Astrocyte (in vitro differentiated cells and primary cell): ENCODE data around the gene CRIM1. TPM values are rescaled to one million over a fixed set of nuclear protein-coding genes. Genes with fewer than 3 reads are reported as not detected.

Source experiments
- DNase-seq: peaks from one replicate; pipeline ENCODE4 v3.0.0-alpha.2; 2010; ENCODE audit warnings: low read depth
- FAIRE-seq: peaks from 2 replicates; lab custom pipeline; 2011; peaks lifted over from hg19 to GRCh38; lab: Jason Lieb, UNC
- H2AFZ ChIP-seq: 2 replicates; pipeline ENCODE4 v1.6.0; 2012; ENCODE audit warnings: low read depth, low read length, inconsistent platforms
- H3K27ac ChIP-seq: 2 replicates; pipeline ENCODE4 v1.5.1; 2011; ENCODE audit warnings: low read depth, low read length, inconsistent platforms
- H3K27me3 ChIP-seq: 2 replicates; pipeline ENCODE4 v1.6.0; 2011; ENCODE audit warnings: low read length, inconsistent platforms; ENCODE audit not compliant: insufficient read depth
- H3K36me3 ChIP-seq: 2 replicates; pipeline ENCODE4 v1.5.1; 2011; ENCODE audit warnings: low read length, inconsistent platforms; ENCODE audit not compliant: insufficient read depth
- H3K4me1 ChIP-seq: 2 replicates; pipeline ENCODE4 v1.5.1; 2011; ENCODE audit warnings: low read length, inconsistent platforms; ENCODE audit not compliant: insufficient read depth
- H3K4me2 ChIP-seq: 2 replicates; pipeline ENCODE4 v1.6.0; 2012; ENCODE audit warnings: low read length, inconsistent platforms
- H3K4me3 ChIP-seq: 2 replicates; pipeline ENCODE4 v1.5.1; 2011; ENCODE audit warnings: low read depth, mild to moderate bottlenecking, low read length, inconsistent platforms; ENCODE audit not compliant: insufficient read depth
- H3K79me2 ChIP-seq: 2 replicates; pipeline ENCODE4 v1.6.0; 2012; ENCODE audit warnings: mild to moderate bottlenecking, low read length, inconsistent platforms; ENCODE audit not compliant: insufficient read depth
- H3K9ac ChIP-seq: 2 replicates; pipeline ENCODE4 v1.6.0; 2012; ENCODE audit warnings: mild to moderate bottlenecking, low read length, inconsistent platforms
- H3K9me3 ChIP-seq: 2 replicates; pipeline ENCODE4 v1.5.1; 2012; ENCODE audit warnings: low read depth, mild to moderate bottlenecking, low read length, inconsistent platforms; ENCODE audit not compliant: insufficient read depth
- H4K20me1 ChIP-seq: 2 replicates; pipeline ENCODE4 v1.6.0; 2012; ENCODE audit warnings: low read length, inconsistent platforms; ENCODE audit not compliant: insufficient read depth
- H3K27ac Mint-ChIP-seq: one replicate; pipeline ENCODE4 v1.8.0; 2021; ENCODE audit warnings: mild to moderate bottlenecking, mixed read lengths; ENCODE audit not compliant: unreplicated experiment
- H3K27me3 Mint-ChIP-seq: one replicate; pipeline ENCODE4 v1.8.0; 2021; ENCODE audit warnings: low read depth, mixed read lengths; ENCODE audit not compliant: unreplicated experiment
- H3K36me3 Mint-ChIP-seq: one replicate; pipeline ENCODE4 v1.8.0; 2021; ENCODE audit warnings: low read depth, mixed read lengths; ENCODE audit not compliant: unreplicated experiment
- H3K4me1 Mint-ChIP-seq: one replicate; pipeline ENCODE4 v1.8.0; 2021; ENCODE audit warnings: low read depth, mixed read lengths; ENCODE audit not compliant: unreplicated experiment
- H3K4me3 Mint-ChIP-seq: one replicate; pipeline ENCODE4 v1.8.0; 2021; ENCODE audit warnings: mild to moderate bottlenecking, moderate library complexity, mixed read lengths; ENCODE audit not compliant: unreplicated experiment
- H3K9me3 Mint-ChIP-seq: one replicate; pipeline ENCODE4 v1.8.0; 2021; ENCODE audit warnings: mild to moderate bottlenecking, mixed read lengths; ENCODE audit not compliant: unreplicated experiment
- EZH2 ChIP-seq: IDR thresholded peaks from 2 replicates; pipeline ENCODE4 v1.6.1; 2012; ENCODE audit warnings: mild to moderate bottlenecking, low read length, inconsistent platforms; ENCODE audit not compliant: insufficient read depth
- total RNA-seq: library from RNA; stranded (reverse); gene quantifications from 2 replicates; pipeline ENCODE4 v1.2.1, GENCODE V29; 2021
- TF ChIP-seq, protein P1 (sequence below): IDR thresholded peaks from 2 replicates; pipeline ENCODE4 v1.5.1; 2011; ENCODE audit warnings: low read depth, mild to moderate bottlenecking, inconsistent platforms, low read length, moderate library complexity; ENCODE audit not compliant: insufficient read depth

The CRIM1 gene
- total RNA-seq, 1 donor from 2014 or later = 180 TPM

- H3K9me3 Mint-ChIP-seq = no peaks in the 10 kb centered on the region
- Histone ChIP-seq H3K36me3 (no peaks in the 10 kb centered on the region), H3K79me2 (peaks cover 99% of the 10 kb centered on the region), H3K4me2 (no peak overlapping the region), H4K20me1 (peaks cover 80% of the 10 kb centered on the region), H3K4me3 (no peak overlapping the region), H2AFZ (no peak overlapping the region), H3K4me1 (peaks cover 85% of the 10 kb centered on the region), H3K27me3 (no peaks in the 10 kb centered on the region), H3K9ac (no peak overlapping the region), H3K27ac (no peak overlapping the region), H3K9me3 (no peaks in the 10 kb centered on the region)
- no peaks in the 10 kb centered on the region for H3K27me3 Mint-ChIP-seq
- H3K4me3 Mint-ChIP-seq = no peak overlapping the region
- DNase-seq (no peak), FAIRE-seq (no peak)
- H3K27ac Mint-ChIP-seq = no peak overlapping the region
- H3K4me1 Mint-ChIP-seq = peaks cover 92% of the 10 kb centered on the region
- TF ChIP-seq, protein P1, sequence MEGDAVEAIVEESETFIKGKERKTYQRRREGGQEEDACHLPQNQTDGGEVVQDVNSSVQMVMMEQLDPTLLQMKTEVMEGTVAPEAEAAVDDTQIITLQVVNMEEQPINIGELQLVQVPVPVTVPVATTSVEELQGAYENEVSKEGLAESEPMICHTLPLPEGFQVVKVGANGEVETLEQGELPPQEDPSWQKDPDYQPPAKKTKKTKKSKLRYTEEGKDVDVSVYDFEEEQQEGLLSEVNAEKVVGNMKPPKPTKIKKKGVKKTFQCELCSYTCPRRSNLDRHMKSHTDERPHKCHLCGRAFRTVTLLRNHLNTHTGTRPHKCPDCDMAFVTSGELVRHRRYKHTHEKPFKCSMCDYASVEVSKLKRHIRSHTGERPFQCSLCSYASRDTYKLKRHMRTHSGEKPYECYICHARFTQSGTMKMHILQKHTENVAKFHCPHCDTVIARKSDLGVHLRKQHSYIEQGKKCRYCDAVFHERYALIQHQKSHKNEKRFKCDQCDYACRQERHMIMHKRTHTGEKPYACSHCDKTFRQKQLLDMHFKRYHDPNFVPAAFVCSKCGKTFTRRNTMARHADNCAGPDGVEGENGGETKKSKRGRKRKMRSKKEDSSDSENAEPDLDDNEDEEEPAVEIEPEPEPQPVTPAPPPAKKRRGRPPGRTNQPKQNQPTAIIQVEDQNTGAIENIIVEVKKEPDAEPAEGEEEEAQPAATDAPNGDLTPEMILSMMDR = no peak
- no peak for TF ChIP-seq EZH2
- no peaks in the 10 kb centered on the region for H3K36me3 Mint-ChIP-seq
Observed at GRCh38 chr2:36370281-36370680, 14.7 kb downstream of the CRIM1 start.

GRCh38 chr2:36371070-36371874 is 15.7 kb downstream of the CRIM1 start:
- Mint-ChIP-seq H3K36me3 (no peaks in the 10 kb centered on the region), H3K4me1 (peaks cover 88% of the 10 kb centered on the region), H3K4me3 (peak overlapping the region; percentile 8), H3K27ac (peak overlapping the region; percentile 63), H3K27me3 (no peaks in the 10 kb centered on the region), H3K9me3 (no peaks in the 10 kb centered on the region)
- Histone ChIP-seq H3K4me3 (peak overlapping the region; percentile 24), H3K9ac (peak overlapping the region; percentile 57), H3K27me3 (no peaks in the 10 kb centered on the region), H3K9me3 (no peaks in the 10 kb centered on the region), H3K4me2 (peak overlapping the region; percentile 78), H4K20me1 (peaks cover 80% of the 10 kb centered on the region), H3K36me3 (no peaks in the 10 kb centered on the region), H2AFZ (no peak overlapping the region), H3K4me1 (peaks cover 88% of the 10 kb centered on the region), H3K27ac (peak overlapping the region; percentile 69), H3K79me2 (peaks cover 99% of the 10 kb centered on the region)
- no peak for DNase-seq
- TF ChIP-seq EZH2 = no peak
- TF ChIP-seq, protein P1 = no peak
- FAIRE-seq = peak; percentile 20

- peak; percentile 90 for DNase-seq
- peak; percentile 91 for FAIRE-seq
- Histone ChIP-seq H3K9me3 (no peaks in the 10 kb centered on the region), H3K36me3 (no peaks in the 10 kb centered on the region), H3K27ac (peak overlapping the region; percentile 69), H3K4me2 (peak overlapping the region; percentile 78), H3K79me2 (peaks cover 99% of the 10 kb centered on the region), H2AFZ (no peak overlapping the region), H3K4me1 (peaks cover 88% of the 10 kb centered on the region), H4K20me1 (peaks cover 80% of the 10 kb centered on the region), H3K27me3 (no peaks in the 10 kb centered on the region), H3K9ac (peak overlapping the region; percentile 57), H3K4me3 (peak overlapping the region; percentile 24)
- Mint-ChIP-seq H3K4me1 (peaks cover 88% of the 10 kb centered on the region), H3K4me3 (peak overlapping the region; percentile 8), H3K27me3 (no peaks in the 10 kb centered on the region), H3K27ac (peak overlapping the region; percentile 63), H3K9me3 (no peaks in the 10 kb centered on the region), H3K36me3 (no peaks in the 10 kb centered on the region)
- TF ChIP-seq EZH2 = no peak
- TF ChIP-seq, protein P1 = no peak
Observed at GRCh38 chr2:36371928-36372391, 16.4 kb downstream of the CRIM1 start.
